HG03103 (cell line): ENCODE data around the gene GPR132.

Experiments used
- ATAC-seq: cut with Tn5 transposase; IDR thresholded peaks from one replicate; pipeline ENCODE4 v1.9.1; 2021; ENCODE audit warnings: low read depth; ENCODE audit not compliant: unreplicated experiment

The GPR132 gene

DNA sequence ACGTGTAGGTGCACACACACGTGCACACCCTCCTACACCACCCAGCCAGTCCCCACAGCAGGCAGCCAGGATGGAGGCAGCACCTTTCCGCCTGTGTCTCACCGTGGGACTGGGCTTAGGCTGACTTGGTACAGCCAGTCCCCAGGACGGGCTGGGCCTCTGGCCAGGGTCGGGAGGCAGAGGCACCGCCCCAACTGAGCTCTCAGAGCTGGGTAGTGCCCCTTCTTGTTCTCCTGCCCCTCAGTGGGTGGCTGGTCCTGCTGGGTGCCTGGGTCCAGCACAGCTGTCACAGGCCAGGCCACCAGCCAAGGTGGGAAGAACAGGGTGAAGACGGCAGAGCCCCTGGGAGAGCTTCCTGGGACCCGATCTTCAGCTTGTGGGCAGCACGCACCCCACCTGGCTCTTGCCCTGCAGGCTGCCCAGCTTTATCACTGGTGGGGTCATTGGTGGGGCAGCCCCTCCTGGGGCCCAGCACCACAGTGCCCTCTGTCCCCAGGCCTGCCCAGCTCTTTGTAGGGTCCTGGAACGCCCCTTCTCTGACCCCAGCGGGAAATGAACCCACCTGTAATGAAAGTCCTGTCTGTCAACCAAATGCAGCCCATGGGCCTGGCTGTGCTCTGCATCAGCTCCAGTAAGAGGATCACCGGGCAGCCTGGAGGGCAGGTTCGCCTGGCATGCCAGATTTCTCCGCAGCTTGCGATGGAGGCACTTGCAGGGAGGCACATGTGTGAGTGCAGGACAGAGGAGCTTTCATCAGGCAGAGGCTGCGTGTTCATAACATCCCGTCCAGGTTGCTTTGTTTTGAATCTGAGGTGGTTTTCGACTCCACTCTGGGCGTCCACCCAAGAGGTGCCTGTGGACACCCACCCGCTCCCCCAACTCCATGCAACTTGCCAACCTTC lies 59.0 kb downstream of the GPR132 start:
- ATAC-seq: no peak

DNA sequence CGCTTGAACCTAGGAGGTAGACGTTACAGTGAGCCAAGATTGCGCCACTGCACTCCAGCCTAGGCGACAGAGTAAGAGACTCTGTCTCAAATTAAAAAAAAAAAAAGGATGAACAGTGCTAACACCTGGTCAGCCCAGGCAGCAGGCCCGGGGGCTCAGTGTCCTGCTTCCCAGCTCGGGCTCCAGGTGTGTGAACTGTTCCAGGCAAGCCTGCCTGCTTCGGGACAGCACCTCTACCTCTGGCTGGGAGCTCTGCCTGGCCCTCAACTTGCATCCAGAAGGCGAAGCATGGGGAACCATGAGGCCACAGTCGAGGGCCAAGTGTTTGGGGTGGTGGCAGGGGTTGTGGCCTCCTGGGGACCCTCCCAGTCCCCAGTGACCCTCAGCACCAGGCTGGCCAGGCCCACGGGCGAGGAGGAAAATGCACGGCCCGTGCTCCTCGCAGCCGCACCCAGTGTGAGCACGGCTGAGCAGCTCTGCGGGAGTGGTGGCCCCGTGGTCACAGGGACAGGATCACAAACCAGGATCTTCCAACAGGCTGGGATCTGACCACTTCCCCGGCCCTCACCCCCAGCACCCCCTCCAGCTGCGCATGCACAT lies 59.8 kb downstream of the GPR132 start:
- ATAC-seq: no peak
